NCI-H82 treated with DMSO at 0.1 percent for 48 hours (cell line): ENCODE data around the gene SAE1.
"Not testable (repeated sequence)": the region's sequence is repeated elsewhere in the genome, so short reads cannot be mapped to it uniquely, and the experiment has no call there.

Experiments
- DNase-seq: peaks from one replicate; lab custom pipeline; 2025; ENCODE audit not compliant: unreplicated experiment; lab: John Stamatoyannopoulos, UW

Gene SAE1

GRCh38 chr19:47130589-47131227, at the start of gene SAE1:
SAE1 (plus strand) TSS chr19:47130835; CDS start chr19:47130931, 96 bp downstream.
- DNase-seq, result peak; percentile 96

- DNase-seq, result no peak
These were observed 49.5 kb upstream of the SAE1 start for GRCh38 chr19:47081095-47081494.

GRCh38 chr19:47082493-47082892, 48.1 kb upstream of the SAE1 start:
- DNase-seq, result no peak

- DNase-seq, result no peak
These were observed 45.7 kb upstream of the SAE1 start for GRCh38 chr19:47084879-47085439.

- DNase-seq, result no peak
These were observed 44.4 kb upstream of the SAE1 start for GRCh38 chr19:47086280-47086679.

- no peak for DNase-seq
These were observed 40.8 kb upstream of the SAE1 start for GRCh38 chr19:47089767-47090350.

GRCh38 chr19:47093254-47093653, 37.4 kb upstream of the SAE1 start:
- no peak for DNase-seq

- no peak for DNase-seq
These were observed 36.8 kb upstream of the SAE1 start for GRCh38 chr19:47093841-47094240.

- DNase-seq, result no peak
These were observed 35.8 kb upstream of the SAE1 start for GRCh38 chr19:47094557-47095475.

- DNase-seq, result no peak
These were observed 35.0 kb upstream of the SAE1 start for GRCh38 chr19:47095476-47096099.

- DNase-seq, result no peak
These were observed 34.4 kb upstream of the SAE1 start for GRCh38 chr19:47096100-47096704.

- no peak for DNase-seq
These were observed 33.9 kb upstream of the SAE1 start for GRCh38 chr19:47096721-47097120.

- DNase-seq, result peak; percentile 68
These were observed 33.0 kb upstream of the SAE1 start for GRCh38 chr19:47097396-47098201.

GRCh38 chr19:47098608-47099007, 32.0 kb upstream of the SAE1 start:
- DNase-seq, result no peak

- DNase-seq, result no peak
These were observed 31.0 kb upstream of the SAE1 start for GRCh38 chr19:47099576-47100050.

GRCh38 chr19:47100290-47100689, 30.3 kb upstream of the SAE1 start:
- no peak for DNase-seq

GRCh38 chr19:47101116-47101515, 29.5 kb upstream of the SAE1 start:
- not testable (repeated sequence) for DNase-seq

GRCh38 chr19:47102346-47103060, 28.1 kb upstream of the SAE1 start:
- no peak for DNase-seq

GRCh38 chr19:47104680-47105079, 26.0 kb upstream of the SAE1 start:
- DNase-seq, result no peak
